ENCODE measurements around the gene CD244.

GRCh38 chr1:160834945-160835565 is 27.6 kb downstream of the CD244 start:
- TF ChIP-seq CTCF (IDR thresholded peaks at IDR 0.05; ENCODE audit: low read depth, low read length) (peak; percentile 88), EZH2phosphoT487 (IDR thresholded peaks at IDR 0.05; ENCODE audit: low read depth) (no peak)

Measured in OCI-LY3 (cell line).